HEK293T (cell line): ENCODE data around the gene AHDC1.

Source experiments
- ARNT ChIP-seq: fragments of 450-650 bp; IDR thresholded peaks from 2 replicates; pipeline ENCODE4 v1.6.1; 2017; ENCODE audit warnings: mild to moderate bottlenecking
- BHLHE40 ChIP-seq: fragments of 450-650 bp; IDR thresholded peaks from 2 replicates; pipeline ENCODE4 v1.6.1; 2016; ENCODE audit warnings: mild to moderate bottlenecking, moderate library complexity, borderline replicate concordance
- ELF4 ChIP-seq: fragments of 450-650 bp; IDR thresholded peaks from 2 replicates; pipeline ENCODE4 v1.6.1; 2017; ENCODE audit warnings: antibody characterized with exemption
- FOXA1 ChIP-seq: fragments of 450-650 bp; IDR thresholded peaks from 2 replicates; pipeline ENCODE4 v1.6.1; 2016; ENCODE audit warnings: mild to moderate bottlenecking
- FOXK2 ChIP-seq: fragments of 450-650 bp; IDR thresholded peaks from 2 replicates; pipeline ENCODE4 v1.6.1; 2016; ENCODE audit warnings: mild to moderate bottlenecking
- FOXM1 ChIP-seq: fragments of 450-650 bp; IDR thresholded peaks from 2 replicates; pipeline ENCODE4 v1.6.1; 2017; ENCODE audit warnings: mild to moderate bottlenecking, borderline replicate concordance
- LEF1 ChIP-seq: fragments of 450-650 bp; IDR thresholded peaks from 2 replicates; pipeline ENCODE4 v1.6.1; 2017; ENCODE audit warnings: mild to moderate bottlenecking, borderline replicate concordance
- NFRKB ChIP-seq: fragments of 450-650 bp; IDR thresholded peaks from 2 replicates; pipeline ENCODE4 v1.6.1; 2016; ENCODE audit warnings: mild to moderate bottlenecking, moderate library complexity
- SP1 ChIP-seq: fragments of 450-650 bp; IDR thresholded peaks from 2 replicates; pipeline ENCODE4 v1.6.1; 2017
- SUZ12 ChIP-seq: fragments of 450-650 bp; IDR thresholded peaks from 2 replicates; pipeline ENCODE4 v1.6.1; 2016; ENCODE audit warnings: mild to moderate bottlenecking
- TARDBP ChIP-seq: fragments of 450-650 bp; IDR thresholded peaks from 2 replicates; pipeline ENCODE4 v1.6.1; 2016
- ZNF384 ChIP-seq: fragments of 450-650 bp; IDR thresholded peaks from 2 replicates; pipeline ENCODE4 v1.6.1; 2016

DNA sequence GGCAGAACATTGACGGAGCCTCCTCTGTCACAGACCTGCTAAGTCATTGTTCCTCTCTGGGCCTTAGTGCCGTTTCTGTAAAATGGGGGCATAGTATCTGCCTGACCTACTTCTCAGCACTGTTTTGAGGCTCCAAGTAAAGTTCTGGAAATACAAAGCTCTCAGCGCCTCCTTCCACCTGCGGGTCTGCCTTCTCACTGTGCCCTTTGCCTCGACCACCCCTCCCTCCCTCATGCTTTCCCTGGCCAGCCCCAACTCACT, 98.6 kb downstream of the AHDC1 start:
- TF ChIP-seq TARDBP (no peak), ELF4 (no peak), BHLHE40 (no peak), NFRKB (no peak), FOXK2 (no peak), SUZ12 (no peak), LEF1 (no peak), ZNF384 (no peak), SP1 (no peak), FOXM1 (no peak), FOXA1 (no peak), ARNT (no peak)
